Measurements from ENCODE around the gene KIF12. TPM values are rescaled to one million over a fixed set of nuclear protein-coding genes. Genes with fewer than 3 reads are reported as not detected.

Gene KIF12
- total and polyA plus RNA-seq, 2 of the 13 experiments (the other 11 are each of a cell fraction or from before 2014, with no cell fraction given), result 1.8 to 12.5 TPM

- TF ChIP-seq ZNF160 (CRISPR knock-in tag; IDR thresholded peaks at IDR 0.05) (no peak), KDM1A (CRISPR knock-in tag; IDR thresholded peaks at IDR 0.05) (no peak), CENPX (CRISPR knock-in tag; IDR thresholded peaks at IDR 0.05) (no peak), ELF1 (CRISPR knock-in tag; IDR thresholded peaks at IDR 0.05) (peak; percentile 64), ZNF24 (IDR thresholded peaks at IDR 0.05) (no peak), ZNF546 (CRISPR knock-in tag; conservative IDR thresholded peaks at IDR 0.05) (no peak), POLR2G (IDR thresholded peaks at IDR 0.05; ENCODE audit: low read depth, low read length) (peak; percentile 72), NFIC (IDR thresholded peaks at IDR 0.05; ENCODE audit: low read length) (no peak), SOX6 (IDR thresholded peaks at IDR 0.05) (no peak), SOX6 (CRISPR knock-in tag; IDR thresholded peaks at IDR 0.05) (peak; percentile 91), CENPBD1 (CRISPR knock-in tag; IDR thresholded peaks at IDR 0.05; ENCODE audit: borderline replicate concordance, low read depth) (no peak), ZNF562 (CRISPR knock-in tag; IDR thresholded peaks at IDR 0.05; ENCODE audit: borderline replicate concordance) (no peak), ZNF207 (IDR thresholded peaks at IDR 0.05; ENCODE audit: borderline replicate concordance) (no peak), SP1 (IDR thresholded peaks at IDR 0.05) (no peak), SP1 (CRISPR knock-in tag; IDR thresholded peaks at IDR 0.05) (0 out of 2 replicates have a peak, but pooled peaks have one; percentile 15), ZFP36L1 (CRISPR knock-in tag; IDR thresholded peaks at IDR 0.05) (no peak)
- TF ChIP-seq, protein P1, sequence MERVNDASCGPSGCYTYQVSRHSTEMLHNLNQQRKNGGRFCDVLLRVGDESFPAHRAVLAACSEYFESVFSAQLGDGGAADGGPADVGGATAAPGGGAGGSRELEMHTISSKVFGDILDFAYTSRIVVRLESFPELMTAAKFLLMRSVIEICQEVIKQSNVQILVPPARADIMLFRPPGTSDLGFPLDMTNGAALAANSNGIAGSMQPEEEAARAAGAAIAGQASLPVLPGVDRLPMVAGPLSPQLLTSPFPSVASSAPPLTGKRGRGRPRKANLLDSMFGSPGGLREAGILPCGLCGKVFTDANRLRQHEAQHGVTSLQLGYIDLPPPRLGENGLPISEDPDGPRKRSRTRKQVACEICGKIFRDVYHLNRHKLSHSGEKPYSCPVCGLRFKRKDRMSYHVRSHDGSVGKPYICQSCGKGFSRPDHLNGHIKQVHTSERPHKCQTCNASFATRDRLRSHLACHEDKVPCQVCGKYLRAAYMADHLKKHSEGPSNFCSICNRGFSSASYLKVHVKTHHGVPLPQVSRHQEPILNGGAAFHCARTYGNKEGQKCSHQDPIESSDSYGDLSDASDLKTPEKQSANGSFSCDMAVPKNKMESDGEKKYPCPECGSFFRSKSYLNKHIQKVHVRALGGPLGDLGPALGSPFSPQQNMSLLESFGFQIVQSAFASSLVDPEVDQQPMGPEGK (CRISPR knock-in tag; IDR thresholded peaks at IDR 0.05), result peak; percentile 100
- TF ChIP-seq, protein P2, sequence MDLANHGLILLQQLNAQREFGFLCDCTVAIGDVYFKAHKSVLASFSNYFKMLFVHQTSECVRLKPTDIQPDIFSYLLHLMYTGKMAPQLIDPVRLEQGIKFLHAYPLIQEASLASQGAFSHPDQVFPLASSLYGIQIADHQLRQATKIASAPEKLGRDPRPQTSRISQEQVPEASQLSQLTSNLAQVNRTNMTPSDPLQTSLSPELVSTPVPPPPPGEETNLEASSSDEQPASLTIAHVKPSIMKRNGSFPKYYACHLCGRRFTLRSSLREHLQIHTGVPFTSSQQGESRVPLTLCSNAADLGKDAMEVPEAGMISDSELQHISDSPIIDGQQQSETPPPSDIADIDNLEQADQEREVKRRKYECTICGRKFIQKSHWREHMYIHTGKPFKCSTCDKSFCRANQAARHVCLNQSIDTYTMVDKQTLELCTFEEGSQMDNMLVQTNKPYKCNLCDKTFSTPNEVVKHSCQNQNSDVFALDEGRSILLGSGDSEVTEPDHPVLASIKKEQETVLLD (CRISPR knock-in tag; IDR thresholded peaks at IDR 0.05; ENCODE audit: low read depth), result peak; percentile 74
- TF ChIP-seq, protein P3, sequence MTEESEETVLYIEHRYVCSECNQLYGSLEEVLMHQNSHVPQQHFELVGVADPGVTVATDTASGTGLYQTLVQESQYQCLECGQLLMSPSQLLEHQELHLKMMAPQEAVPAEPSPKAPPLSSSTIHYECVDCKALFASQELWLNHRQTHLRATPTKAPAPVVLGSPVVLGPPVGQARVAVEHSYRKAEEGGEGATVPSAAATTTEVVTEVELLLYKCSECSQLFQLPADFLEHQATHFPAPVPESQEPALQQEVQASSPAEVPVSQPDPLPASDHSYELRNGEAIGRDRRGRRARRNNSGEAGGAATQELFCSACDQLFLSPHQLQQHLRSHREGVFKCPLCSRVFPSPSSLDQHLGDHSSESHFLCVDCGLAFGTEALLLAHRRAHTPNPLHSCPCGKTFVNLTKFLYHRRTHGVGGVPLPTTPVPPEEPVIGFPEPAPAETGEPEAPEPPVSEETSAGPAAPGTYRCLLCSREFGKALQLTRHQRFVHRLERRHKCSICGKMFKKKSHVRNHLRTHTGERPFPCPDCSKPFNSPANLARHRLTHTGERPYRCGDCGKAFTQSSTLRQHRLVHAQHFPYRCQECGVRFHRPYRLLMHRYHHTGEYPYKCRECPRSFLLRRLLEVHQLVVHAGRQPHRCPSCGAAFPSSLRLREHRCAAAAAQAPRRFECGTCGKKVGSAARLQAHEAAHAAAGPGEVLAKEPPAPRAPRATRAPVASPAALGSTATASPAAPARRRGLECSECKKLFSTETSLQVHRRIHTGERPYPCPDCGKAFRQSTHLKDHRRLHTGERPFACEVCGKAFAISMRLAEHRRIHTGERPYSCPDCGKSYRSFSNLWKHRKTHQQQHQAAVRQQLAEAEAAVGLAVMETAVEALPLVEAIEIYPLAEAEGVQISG (CRISPR knock-in tag; IDR thresholded peaks at IDR 0.05), result peak; percentile 56; the same call in 1 of the 2 replicates
- TF ChIP-seq, protein P4, sequence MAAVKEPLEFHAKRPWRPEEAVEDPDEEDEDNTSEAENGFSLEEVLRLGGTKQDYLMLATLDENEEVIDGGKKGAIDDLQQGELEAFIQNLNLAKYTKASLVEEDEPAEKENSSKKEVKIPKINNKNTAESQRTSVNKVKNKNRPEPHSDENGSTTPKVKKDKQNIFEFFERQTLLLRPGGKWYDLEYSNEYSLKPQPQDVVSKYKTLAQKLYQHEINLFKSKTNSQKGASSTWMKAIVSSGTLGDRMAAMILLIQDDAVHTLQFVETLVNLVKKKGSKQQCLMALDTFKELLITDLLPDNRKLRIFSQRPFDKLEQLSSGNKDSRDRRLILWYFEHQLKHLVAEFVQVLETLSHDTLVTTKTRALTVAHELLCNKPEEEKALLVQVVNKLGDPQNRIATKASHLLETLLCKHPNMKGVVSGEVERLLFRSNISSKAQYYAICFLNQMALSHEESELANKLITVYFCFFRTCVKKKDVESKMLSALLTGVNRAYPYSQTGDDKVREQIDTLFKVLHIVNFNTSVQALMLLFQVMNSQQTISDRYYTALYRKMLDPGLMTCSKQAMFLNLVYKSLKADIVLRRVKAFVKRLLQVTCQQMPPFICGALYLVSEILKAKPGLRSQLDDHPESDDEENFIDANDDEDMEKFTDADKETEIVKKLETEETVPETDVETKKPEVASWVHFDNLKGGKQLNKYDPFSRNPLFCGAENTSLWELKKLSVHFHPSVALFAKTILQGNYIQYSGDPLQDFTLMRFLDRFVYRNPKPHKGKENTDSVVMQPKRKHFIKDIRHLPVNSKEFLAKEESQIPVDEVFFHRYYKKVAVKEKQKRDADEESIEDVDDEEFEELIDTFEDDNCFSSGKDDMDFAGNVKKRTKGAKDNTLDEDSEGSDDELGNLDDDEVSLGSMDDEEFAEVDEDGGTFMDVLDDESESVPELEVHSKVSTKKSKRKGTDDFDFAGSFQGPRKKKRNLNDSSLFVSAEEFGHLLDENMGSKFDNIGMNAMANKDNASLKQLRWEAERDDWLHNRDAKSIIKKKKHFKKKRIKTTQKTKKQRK (IDR thresholded peaks at IDR 0.05; ENCODE audit: low read length), result no peak
Measured at GRCh38 chr9:114117996-114118830, 19.1 kb upstream of the KIF12 start (continued).
